GM10248 (cell line): Measurements from ENCODE around the gene TATDN2.

Source experiments
- CTCF ChIA-PET: fragments of 300-600 bp; sonication (Branson Sonifier 250); formaldehyde crosslinking; extraction: SDS; loops from one replicate; lab custom pipeline; 2021; ENCODE audit warnings: antibody characterized with exemption; lab: Yijun Ruan, JAX
- POLR2A ChIA-PET: fragments of 350-650 bp; sonication (Branson Sonifier 250); formaldehyde crosslinking; extraction: SDS; loops from one replicate; lab custom pipeline; 2020; ENCODE audit warnings: antibody characterized with exemption; lab: Yijun Ruan, JAX
- DNase-seq: peaks from one replicate; pipeline ENCODE4 v3.0.0; 2012; ENCODE audit errors: extremely low spot score
- TF ChIP-seq, protein P1 (sequence below): IDR thresholded peaks from 2 replicates; pipeline ENCODE4 v1.5.1; 2012; ENCODE audit warnings: mild to moderate bottlenecking, low read depth; ENCODE audit errors: extremely low read depth, missing control alignments, control extremely low read depth

TATDN2 gene

DNA sequence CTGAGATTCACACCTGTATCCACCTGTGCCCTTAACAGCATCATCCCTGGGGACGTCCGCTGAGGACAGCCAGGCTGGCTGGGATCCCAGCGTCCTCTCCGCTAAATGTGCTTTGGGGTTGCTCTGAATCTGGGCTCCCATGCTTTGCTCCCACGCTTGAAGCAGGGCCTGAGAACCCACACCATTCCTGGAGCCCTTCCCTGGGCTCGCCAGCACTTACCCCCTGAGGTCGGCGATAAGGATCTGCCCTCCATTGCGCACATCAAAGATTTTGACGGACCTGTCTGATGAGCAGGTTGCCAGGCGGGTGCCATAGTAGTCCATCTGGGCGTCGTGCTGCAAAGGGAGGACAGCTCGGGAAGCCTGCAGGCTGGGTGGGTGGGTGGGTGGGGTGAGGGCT, 66.8 kb downstream of the TATDN2 start:
- CTCF ChIA-PET: interaction anchor here (1.5 kb wide), 1 partner anchor 14 kb away, joined by 3 read pairs; no protein-coding TSS in a partner anchor
- DNase-seq: no peak
- POLR2A ChIA-PET: interaction anchor here (1.0 kb wide), 1 partner anchor 12 kb away, joined by 3 read pairs; no protein-coding TSS in a partner anchor
- TF ChIP-seq, protein P1, sequence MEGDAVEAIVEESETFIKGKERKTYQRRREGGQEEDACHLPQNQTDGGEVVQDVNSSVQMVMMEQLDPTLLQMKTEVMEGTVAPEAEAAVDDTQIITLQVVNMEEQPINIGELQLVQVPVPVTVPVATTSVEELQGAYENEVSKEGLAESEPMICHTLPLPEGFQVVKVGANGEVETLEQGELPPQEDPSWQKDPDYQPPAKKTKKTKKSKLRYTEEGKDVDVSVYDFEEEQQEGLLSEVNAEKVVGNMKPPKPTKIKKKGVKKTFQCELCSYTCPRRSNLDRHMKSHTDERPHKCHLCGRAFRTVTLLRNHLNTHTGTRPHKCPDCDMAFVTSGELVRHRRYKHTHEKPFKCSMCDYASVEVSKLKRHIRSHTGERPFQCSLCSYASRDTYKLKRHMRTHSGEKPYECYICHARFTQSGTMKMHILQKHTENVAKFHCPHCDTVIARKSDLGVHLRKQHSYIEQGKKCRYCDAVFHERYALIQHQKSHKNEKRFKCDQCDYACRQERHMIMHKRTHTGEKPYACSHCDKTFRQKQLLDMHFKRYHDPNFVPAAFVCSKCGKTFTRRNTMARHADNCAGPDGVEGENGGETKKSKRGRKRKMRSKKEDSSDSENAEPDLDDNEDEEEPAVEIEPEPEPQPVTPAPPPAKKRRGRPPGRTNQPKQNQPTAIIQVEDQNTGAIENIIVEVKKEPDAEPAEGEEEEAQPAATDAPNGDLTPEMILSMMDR: no peak

DNA sequence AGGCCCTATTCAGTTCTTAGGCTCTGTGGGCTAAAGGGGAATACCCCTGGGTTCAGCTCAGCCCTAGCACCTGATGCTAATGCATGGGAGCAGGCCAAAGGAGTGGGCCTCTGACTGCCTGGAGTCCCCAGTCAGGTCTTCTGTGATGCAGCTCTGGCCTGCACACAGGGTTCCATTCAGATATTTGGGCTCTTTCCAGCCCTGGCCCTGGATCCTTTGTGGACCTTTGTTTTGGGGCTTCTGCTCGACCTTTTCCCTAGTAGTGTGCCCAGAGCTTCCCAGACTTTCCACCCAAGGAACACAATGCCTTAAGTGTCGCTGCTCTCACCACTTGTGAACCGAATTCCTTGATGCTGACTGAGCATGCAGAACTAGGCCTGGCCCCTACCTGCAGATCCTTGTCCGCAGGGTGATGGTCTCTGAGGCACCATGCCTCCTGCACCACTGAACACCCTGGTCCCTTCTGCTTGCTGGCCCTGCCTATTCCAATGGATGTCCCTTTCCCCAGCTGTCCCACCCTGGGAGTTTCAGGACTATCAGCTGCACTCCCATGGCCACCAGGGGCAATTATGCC, 67.6 kb downstream of the TATDN2 start:
- no peak for DNase-seq
- ChIA-PET CTCF (no interaction called here), POLR2A (interaction anchor here (0.6 to 1.3 kb wide), 4 partner anchors 10 to 268 kb away, joined by 3 to 5 read pairs (median 4); no protein-coding TSS in a partner anchor)
- TF ChIP-seq, protein P1: no peak

DNA sequence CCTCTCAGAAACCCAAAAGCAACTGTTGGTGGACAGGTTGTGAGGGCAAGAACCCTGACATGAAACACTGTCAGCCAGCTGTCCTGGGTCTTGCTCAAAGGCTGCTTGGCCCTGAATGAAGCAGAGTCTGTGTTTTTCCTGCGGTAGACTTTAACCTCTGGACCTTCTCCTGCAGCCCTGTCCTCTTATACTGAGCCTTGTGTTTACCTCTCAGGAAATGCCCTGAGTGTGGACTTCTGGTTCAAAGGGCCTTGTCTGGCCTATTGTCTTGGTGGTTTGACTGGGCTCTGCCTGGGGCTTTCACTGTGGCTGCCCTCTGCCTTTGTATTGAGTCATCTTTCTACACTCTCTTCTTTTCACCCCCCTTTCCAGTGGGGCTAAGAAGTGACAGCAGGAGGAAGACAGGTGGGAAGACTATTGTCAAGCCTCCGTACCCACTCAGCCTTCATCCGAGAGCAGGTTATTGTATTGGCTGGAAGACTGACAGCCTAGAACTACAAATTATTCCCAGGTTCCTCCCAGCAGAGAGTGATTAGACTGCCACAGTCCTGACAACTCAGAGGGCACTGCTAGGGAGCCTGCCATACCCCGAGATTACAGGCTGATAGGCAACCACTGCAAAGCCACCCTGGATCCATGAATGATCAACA, 69.2 kb downstream of the TATDN2 start:
- TF ChIP-seq, protein P1: no peak
- ChIA-PET POLR2A (interaction anchor here (1.3 kb wide), 1 partner anchor 27 kb away, joined by 3 read pairs; no protein-coding TSS in a partner anchor), CTCF (interaction anchor here (1.0 kb wide), 1 partner anchor 8 kb away, joined by 3 read pairs; no protein-coding TSS in a partner anchor)
- DNase-seq: no peak

DNA sequence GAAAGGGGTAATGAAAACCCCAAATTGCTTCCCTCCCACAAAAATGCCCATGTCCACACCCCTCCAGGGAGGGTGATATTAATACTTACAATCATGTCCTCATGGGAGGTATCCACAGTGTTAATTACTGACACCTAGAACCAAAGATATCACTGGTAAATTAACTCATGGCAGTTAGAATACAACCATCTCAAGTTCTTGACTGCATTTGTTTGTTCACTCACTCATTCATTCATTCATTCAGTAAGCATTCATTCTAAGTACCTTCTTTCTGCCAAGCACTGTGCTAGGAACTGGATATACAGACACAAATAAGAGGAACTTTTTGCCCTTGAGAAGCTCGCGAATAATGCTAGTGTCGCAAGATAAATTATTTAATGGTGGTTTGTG, 69.7 kb downstream of the TATDN2 start:
- POLR2A ChIA-PET: no interaction called here
- no peak for DNase-seq
- CTCF ChIA-PET: interaction anchor here (1.0 kb wide), 1 partner anchor 8 kb away, joined by 3 read pairs; no protein-coding TSS in a partner anchor
- TF ChIP-seq, protein P1: no peak

DNA sequence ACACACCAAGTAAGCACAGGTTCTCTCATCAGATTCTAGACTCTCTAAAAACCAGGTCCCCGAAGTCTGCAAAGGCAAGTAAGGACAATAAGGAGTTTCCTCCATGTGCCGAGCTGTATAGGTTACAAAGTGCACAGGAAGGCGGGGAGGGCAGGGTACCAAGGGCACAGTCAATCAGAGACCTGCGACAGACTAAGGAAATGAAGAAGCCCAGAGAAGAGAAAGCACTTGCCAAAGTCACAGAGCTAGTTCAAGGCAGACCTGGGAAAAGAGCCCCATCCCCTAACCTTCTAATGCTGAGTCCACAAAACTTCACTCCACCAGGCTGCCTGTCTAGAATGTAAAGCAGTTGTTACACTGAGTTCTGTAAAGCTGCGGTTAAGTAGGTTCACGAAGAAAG, 71.0 kb downstream of the TATDN2 start:
- DNase-seq: no peak
- ChIA-PET CTCF (interaction anchor here (4.3 kb wide), 1 partner anchor 387 kb away, joined by 42 read pairs; the partner anchor contains the start of gene CRELD1), POLR2A (interaction anchor here (0.9 kb wide), 1 partner anchor 10 kb away, joined by 6 read pairs; no protein-coding TSS in a partner anchor)
- TF ChIP-seq, protein P1: no peak

DNA sequence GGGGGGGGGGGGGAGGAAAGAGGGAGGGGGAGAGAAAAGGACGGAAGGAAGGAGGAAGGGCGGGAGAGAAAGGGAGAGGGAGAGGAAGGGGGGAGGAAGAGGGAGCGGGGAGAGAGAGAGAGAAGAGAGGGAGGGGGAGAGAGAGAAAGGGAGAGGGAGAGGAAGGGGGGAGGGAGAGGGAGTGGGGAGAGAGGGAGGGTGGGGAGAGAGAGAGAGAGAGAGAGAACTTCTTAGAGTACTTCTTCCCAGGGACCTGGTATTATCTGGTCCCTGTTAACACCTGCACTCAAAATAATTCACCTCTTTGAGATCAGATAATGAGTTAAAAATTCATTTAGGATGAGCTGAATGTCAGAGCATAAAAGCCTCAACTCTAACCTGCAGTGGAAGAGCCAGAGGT, 71.5 kb downstream of the TATDN2 start:
- TF ChIP-seq, protein P1: no peak
- ChIA-PET CTCF (interaction anchor here (1.2 to 4.3 kb wide), 3 partner anchors 33 to 388 kb away, joined by 3 to 42 read pairs (median 5); partner anchors contain the start of gene CRELD1), POLR2A (no interaction called here)
- no peak for DNase-seq
